Measurements from ENCODE around the gene CALML4.
"Not testable (repeated sequence)": the region's sequence is repeated elsewhere in the genome, so short reads cannot be mapped to it uniquely, and the experiment has no call there.

The CALML4 gene

DNA sequence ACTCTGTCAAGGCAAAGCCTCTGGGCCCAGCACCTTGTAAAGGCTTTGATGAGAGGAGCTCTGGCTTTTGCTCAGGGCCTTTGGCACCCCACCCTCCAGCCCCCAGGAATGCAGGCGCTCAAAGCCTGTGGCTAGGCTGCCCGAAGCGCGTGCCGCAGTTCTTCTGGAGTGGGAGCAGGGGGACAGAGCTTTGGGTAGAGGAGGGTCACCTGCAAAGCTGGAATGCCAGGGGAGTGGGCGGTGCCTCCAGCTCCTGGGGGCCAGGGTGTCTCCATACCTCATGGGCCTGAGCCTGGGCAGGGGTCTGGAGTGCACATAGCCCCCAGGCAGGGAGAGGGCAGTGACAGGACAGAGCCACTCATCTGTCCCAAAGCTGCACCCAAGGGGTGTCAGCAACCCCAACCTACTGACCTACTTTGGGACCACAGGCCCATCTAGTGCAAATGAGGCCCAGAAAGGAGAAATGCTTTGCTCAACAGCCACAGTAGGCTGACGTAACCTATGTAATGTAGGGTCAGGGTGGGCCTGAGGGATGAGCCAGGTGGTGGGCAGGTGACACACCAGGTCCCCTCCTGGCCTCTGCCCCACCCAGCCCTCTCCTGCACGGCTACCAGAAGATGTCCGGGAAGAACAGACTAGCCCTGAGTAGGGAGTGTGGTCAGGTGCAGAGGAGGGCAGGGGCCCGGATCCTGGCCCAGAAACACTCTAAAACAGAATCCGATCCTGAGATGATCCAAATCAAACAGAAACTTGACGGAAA is 2.2 kb upstream of the CALML4 start:
- no peak for DNase-seq

DNA sequence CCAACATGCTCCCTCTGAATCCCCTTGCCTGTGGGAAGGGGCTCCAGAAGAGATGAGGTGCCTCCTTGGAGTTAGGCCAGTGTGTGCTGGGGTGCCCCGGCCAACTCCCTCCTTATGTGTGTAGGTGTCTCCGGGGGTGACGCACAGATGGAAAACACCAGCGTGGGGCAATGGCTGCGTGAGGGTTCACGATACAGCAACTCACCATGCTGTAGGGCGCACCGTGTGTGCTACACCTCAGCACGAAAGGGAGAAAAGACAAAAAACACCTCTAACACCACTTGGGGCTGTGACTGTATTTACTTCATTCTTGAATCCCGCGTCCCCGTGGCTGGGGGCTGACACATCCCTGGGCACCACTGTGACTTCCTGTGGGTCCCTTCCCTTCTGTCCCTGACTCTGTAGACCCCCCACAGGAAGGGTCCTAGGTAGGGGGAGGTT is 1.6 kb upstream of the CALML4 start:
- DNase-seq = no peak

DNA sequence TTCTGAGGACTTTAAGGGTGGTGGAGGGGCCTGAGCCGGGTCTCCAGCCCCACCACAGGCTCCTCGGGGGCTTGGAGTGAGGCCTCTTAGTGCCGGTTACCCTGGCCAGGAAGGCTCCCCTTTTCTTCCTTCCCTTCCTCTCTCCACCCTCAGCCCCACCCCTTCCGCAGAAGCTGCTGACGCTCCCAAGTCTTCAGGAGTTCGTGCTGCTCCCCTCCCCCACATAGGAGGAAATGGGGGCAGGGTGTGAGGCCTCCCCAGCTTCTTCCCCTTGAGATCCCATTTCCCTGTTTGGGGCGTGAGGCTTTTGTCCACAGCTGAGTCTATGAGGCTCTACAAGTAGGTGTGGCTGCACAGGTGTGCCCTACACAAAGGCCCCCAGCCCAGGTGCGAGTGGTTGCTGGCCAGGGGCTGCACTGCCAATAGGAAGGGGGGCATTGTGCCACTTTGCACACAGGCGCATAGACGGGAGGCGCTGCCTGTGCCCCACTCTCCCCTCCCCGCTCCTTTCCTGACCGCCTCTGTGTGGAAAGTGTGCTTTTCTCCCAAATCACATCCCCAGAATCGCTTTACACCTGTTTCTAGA is 915 bp upstream of the CALML4 start:
- DNase-seq = peak; percentile 10 to 70

DNA sequence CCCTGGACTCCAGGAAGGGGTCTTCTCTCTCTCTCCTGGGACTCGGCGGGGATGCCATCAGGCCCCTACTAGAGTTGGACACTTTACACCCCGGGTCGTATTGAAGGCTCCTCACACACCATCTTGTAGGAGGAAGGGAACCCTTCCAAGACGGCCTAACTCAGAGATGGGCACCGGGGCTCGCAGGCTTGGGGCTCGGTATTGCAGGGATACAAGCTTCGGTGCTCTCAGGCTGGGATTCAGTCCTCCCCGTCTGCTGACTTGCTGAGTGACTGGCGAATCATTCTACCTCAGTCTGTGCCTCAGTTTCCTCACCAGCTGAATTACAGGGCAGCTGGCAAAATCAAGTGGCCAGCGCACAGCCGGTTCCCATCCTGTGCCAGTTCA is 419 bp upstream of the CALML4 start:
- no peak for DNase-seq

DNA sequence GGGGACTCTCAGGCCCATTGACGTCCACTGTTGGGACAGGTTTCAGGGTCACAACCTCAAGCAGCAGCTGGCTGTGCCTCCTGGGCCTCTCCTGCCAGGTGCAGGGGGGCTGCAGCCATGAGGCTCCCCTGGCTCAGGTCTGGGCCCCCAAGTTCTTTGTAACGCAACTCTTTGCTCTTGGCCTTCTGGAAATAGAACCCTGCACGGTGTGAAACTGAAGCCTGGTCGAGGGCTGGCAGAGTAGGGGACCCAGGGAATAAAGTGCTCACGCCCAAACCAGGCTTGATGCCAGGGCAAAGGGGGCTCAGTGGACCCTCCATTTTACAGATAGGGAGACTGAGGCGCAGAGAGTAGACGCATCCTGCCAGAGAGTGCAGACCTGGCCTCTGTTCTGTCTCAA is 771 bp downstream of the CALML4 start:
- DNase-seq = peak in 1 of 2 donors; percentile 5

DNA sequence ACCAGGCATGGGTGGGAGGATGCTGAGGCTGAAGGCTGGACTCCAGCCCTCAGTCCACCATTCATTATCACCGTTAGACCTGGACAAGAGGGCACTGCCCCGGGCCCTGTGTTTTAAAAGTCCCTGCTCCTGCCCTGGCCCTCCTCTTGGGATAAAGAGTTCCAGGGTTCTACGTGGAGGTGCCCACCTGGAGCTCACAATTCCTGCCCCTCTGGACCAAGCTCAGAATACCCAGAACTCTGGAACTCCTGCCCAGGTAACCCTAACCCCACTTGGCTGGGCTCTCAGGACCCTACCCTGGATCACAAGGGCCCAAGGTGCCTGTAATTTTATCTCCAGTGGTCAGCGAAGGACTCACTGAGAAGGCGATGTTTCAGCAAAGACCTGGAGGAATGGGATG is 1.2 kb downstream of the CALML4 start:
- peak in 1 of 2 donors; percentile 9 for DNase-seq

DNA sequence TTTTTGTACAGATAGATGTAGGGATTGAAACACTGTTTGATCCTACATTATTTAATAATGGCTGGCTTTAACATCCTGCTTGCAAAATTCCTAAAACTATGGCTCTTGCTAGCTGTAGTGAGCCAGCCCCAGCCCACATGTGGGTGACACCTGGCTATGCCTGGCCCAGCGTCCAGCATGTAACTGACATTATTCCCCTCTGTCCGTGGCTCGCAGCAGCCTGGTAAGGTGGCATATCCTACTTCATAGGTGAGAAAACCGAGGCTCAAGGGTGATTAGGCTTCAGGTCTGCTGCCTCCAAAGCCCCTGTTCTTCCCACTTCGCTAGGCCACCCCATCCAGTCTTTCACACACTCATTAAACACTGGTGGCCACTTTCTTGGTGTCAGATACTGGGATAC is 1.6 kb downstream of the CALML4 start:
- DNase-seq = no peak

DNA sequence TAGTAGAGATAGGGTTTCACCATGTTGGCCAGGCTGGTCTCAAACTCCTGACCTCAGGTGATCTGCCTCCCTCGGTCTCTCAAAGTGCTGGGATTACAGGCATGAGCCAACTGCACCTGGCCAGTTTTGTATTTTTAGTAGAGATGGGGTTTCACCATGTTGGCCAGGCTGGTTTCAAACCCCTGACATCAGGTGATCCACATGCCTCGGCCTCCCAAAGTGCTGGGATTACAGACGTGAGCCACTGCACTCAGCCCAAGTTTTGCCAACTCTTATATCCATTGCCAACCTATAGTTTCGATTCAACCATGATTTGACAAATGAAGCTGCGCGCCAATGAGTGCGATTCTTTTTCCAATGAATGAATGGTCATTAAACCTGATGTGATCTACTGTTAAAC is 2.1 kb downstream of the CALML4 start:
- DNase-seq = not testable (repeated sequence)

DNA sequence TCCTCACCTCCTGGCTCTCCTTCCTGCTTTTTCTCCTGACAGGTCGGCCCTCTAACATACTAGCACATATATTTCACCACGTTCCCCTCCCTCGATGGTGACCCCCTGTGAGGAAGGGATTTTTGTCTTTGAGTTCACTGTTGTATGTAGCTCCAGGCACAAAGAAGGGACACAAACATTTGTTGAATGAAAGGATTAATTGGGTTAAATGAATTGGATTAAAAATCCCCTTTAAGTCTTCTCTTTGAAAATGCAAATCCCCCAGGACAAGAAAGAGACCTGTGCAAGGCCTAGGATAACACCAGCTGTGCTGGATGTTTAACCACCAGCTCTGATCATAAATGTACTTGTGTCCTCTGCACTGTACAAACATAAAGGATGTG is 3.3 kb downstream of the CALML4 start:
- peak in 1 of 2 donors; percentile 4 for DNase-seq

DNA sequence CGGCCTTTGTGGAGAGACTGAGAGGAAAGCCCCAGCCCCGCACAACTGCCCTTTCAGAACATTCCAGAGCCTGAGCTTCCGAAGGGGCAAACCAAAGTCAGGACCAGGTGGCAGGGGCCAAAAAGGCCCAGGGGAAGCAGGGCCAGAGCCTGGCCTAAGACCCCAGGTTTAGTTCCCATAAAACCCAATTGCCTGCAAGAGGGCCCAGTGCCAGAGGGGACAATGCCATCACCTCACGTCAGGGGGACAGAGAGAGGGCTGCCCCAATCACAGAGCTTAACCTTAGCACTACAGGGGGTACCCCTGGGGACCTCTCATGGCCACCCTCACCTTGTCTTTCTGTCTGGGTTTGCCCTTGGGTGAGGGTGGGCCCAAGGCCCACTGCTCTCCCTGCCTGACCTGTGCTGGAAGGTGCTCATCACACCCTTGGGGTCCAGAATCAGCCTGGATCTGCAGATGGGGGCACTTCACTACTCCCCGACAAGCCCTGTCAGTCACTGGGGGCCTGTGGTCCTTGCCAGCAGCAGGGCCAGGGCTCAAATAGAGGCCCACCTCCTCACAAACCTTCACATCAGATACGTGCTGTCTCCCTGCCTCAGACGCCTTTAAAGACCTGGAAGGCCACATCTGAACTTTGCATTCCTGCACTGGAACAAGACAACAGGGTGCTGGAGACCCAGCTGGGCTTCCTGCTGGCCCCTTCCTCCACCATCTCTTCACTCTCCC is 3.8 kb downstream of the CALML4 start:
- peak in 1 of 2 donors; percentile 2 for DNase-seq

DNA sequence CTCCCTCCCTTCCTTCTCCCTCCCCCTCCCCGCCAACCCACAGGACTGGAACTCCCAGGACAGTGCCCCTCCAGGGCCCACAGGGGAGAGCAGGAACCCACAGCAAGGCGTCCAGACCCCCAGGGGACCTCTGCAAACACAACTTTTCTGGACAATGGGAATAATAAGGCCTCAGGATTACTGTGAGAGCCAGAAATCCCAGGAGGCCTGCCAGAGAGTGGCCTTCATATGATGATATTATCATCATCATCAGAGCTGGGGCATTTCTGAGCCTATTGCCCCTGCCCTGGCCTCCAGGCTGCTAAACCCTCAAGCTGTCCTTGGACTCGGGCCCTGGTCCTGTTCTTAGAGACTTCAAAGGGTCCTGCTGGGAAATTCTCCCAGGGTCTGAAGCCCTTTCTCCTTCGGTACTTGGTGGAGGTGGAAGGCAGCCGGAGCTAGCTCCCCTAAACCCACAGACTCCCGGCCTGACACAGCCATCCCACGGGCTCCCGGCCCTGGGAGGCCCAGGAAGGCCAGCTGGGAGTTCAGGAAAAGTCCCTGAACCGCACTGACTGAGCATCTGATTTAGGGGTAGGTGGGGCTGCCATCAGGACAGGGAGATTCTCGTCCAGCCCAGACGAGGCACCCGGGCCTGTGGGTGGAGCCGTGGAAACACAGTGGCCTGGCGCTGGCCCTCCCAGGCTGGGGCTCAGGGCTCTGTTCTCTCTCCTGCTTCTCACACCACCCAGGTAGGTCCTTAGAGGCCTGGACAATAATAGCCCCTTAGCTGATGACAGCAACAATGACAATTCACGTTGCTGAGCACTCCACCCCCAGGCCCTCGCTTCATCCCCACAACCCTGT is 4.9 kb downstream of the CALML4 start:
- DNase-seq = peak in 1 of 2 donors; percentile 10

DNA sequence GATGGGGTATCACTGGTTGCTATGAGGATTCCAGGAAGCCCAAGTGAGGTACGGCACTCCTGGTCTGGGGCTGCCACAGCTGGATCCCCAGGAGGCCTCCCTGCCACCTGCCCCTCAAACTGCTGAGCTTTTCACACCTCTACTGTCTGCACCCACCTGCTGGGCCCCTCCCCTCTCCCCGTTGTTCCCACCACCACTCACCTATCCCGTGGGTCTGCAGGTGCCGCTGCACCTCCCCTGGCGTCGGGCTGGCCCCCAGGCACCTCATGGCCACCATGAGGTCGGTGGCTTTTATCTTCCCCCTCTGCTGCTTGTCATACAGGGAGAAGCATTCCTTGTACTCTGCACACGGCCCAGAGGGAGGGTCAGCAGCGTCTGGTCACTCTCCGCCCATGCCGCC is 5.8 kb downstream of the CALML4 start:
- DNase-seq = peak in 1 of 2 donors; percentile 4

DNA sequence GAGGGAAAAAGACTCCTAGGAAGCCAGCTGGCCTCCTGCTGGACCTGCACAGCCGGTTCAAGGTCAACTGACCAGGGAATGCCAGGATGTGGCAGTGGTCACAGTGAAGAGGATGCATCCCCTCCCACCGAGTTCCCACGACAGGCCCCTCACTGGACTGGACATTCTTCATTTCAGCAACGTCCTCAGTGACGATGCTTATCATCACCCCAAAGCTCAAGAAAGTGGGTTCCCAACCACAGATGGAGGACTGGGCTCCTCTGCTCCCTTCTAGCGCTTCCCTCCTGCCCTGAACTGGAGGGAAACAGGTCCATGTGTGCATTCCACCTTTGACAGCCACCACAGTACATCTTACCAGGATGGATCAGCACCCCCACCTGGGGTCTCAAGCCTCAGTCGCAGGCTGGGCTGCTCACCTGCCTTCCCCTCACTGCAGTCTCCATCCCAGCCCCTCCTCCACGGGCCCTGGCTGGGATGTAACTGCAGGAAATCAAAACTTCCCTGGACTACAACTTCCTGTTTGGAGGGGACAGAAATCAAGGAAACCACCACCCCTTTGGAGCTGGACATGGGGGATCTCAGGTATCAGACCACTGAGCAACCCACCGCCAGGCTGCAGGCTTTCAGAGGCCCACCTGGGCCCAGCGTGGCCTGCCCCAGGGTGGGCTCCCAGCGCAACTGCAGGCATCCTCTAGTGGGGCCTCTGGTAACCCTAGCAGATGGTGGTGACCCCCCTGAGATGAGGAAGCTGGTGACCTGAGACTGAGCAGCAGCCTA is 7.3 kb downstream of the CALML4 start:
- no peak for DNase-seq

DNA sequence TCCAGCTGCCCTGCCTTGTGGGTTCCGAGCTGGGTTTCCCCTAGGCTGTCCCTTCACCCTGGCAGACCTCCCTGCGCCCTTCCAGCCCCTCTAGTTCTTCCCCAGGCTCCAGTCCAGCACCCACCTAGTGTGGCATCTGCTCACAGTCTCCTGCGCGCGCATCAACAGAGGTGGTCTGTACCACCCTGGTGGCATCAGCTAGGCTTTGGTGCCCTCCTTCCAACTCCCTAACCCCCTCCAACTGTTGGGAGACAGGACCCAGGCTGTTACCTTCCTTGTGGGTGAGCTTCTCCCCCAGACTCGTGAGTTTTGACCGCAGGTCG is 8.0 kb downstream of the CALML4 start:
- DNase-seq = no peak

DNA sequence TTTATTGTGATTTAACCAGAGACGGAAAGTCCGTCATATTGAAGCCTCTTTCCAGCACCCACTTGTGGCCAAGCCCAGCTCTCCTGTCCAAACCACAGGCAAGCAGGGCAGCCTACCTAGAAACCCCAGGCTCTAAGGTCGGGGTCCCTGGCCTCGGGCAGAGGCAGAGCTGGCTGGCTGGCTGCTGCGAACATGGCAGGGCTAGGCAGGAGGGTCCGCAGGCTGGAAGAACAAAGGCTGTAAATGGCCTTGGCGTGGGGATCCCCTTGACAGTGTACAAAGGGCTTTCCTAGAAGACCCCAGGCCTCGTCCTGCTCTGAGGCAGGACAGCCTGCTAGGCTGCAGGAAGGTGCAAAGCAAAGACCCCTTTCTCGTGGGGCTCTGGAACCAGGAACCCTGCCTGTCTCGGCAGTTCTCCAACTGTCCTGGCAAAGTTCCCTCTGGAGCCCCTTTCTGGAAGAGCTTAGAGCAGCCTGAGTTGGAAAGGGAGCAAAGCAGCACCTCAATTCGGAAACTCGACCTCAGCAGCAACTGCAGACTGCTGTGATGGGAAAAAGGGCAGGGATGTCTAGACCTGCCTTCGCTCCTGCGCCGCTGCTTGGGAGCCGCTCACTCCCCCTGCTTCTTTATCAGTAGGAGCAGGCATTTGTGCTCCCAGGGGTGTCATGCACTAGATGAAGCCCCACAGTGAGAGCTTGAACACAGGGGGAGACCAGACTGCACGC is 8.5 kb downstream of the CALML4 start:
- no peak for DNase-seq

DNA sequence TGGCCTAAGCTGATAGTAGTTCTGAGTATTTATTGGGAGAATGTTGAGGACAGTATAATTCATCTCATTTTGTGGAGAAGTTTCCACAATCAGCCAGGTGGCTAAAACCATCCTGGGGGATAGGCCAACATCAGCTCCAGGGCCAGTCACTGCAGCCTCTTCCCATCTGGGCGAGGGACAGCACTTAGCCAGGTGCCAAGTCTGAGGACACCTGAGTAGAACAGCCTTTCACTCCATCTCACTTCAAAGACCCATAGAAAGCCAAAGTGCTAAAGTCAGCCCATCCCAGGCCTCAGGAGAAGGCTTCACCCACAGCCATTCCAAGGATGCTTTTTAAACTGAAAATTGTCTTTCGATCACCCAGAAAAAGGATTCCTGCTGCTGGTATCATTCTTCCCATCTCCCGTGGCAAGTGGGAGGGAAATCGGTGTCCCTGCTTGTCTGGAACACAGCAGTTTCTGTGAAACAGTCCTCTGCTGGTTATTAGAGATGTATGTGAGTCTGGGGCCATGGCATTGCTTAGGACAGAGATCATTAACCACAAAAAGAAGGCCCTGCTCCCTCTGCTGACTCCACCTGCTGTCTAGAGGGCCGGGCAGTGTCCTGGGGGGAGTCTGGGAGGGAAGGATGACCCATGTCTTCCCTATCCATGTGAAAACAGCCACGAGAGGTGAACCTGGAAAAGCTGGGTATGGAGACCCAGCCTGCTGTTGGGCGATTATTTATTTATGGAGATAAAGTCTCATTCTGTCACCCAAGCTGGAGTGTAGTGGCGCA is 9.6 kb downstream of the CALML4 start:
- DNase-seq = no peak

DNA sequence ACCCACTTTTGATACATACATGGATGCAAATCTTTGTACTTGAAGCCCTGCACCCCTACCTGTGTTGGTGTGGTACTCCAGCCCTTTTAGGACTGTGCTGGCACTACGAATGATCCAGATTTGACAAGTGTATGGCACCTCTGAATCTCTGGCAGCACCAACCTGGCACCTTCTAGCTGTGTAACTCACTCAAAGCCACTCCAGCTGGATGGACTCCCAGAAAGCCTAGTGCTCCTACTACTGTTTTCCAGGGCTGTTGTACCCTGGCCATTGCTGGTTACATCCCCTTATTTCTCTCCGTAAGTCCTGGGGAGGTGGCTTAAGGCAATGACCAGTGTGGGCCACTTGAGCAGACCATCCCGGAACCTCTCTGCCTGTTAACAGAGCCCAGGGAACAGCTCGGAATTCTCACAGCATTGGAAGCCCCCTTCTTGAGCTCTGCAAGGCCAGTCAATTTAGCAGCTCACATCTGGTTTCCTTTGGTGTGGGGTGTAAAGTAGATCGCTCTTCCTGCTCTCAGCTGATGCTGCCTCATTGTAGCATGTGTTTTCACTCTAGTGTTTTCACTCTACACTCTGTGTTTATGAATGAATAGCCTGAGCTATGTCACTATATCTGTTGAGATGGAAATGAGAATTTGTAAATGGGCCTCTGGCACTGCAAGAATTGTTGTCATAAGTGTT is 12.2 kb downstream of the CALML4 start:
- DNase-seq = no peak

DNA sequence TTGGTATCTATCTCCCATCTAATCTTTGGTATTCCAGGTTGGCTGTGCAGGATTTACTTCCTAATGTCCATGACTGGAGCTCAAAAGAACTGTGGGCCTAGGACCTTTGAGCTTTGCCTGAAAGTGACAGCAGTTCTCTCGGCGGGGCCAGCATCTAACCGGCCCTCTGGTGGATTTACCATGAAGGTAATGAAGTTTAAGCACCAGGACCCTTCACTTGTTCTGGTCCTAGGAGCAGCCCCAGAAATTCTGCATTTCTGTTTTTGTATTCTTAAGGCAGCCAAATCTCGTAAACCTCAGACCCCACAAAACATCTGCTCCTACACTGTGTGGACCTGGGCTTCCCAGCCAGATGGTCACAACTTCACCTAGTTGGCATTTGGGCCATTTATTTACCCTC is 13.0 kb downstream of the CALML4 start:
- DNase-seq = no peak

DNA sequence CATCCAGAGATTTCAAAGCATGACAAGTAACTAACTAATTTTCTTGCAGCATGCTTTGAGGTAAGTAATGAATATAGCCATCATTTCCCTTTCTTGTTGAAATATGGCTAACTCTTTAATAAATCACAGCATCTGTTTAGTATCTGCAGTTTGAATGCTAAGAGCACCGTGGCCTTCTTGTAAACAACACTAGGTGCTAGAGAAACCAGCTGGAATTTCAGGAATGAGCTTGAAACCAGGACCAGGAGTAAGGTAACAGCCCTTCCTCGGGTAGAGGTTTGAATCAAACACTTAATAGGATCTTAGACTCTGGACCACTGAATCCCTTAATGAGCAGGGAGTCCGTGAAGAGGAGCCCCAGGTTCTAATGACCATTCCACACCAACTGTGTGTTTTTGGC is 13.6 kb downstream of the CALML4 start:
- no peak for DNase-seq

DNA sequence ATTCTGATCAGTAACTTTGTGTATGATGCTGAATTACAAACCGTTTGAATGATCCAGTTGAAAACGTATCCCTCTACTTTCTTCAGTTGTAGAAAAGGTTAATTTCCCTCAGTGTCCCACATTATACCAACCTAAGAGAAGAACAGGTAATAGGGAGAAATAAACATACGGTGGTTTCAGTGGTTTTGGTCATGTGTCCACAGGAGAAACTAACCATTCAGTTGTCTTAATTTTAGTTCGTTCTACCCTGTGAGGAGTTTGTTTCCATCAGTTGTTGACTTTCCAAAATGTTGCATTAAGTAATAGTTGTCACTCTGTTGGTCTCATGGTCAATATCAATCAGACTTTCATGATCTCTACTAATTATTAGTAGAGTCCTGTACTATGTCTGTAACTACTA is 15.1 kb downstream of the CALML4 start:
- DNase-seq = no peak
